ENCODE results near the gene SOX11. TPM values are rescaled to one million over a fixed set of nuclear protein-coding genes. Genes with fewer than 3 reads are reported as not detected.
"Not testable (repeated sequence)": the region's sequence is repeated elsewhere in the genome, so short reads cannot be mapped to it uniquely, and the experiment has no call there.

Gene SOX11
- total RNA-seq (not detected), total RNA-seq (0 to 0.17 (median 0) reads per million in 29 experiments)
- 0.04 TPM for total RNA-seq (2013)

DNA sequence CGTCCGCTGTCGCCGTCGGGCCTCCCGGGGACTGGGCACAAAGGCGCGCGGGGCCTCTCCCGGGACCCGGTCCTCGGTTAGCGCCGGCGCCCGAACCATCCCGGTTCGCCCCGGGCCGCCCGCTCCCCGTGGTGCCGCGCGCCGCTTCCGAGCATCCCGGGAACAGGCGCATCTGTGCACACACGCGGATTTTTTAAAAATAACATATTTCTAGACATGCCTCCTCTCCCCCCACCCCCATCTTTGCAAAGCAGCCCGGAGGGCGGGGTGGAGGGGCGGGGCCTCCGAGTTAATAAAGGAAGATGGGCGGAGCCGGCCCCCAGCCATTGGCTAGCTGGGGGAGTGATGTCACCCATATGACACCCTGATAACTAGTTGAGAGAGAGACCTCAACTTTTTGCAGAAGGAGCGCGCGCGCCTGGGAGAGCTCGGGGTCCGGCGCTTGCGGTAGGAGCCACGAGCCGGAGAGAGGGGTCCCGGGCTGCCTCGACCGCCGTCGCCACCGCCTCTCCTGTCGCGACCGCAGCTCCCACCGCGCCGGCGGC, at the start of gene SOX11:
Gene SOX11 (plus strand): TSS at position 400 of the 545 bp plus-strand sequence. CDS start 338 bp downstream, outside the sequence.
- Mint-ChIP-seq H3K4me3 (peak within 1 kb of the TSS in 1 of 3 donors; percentile 71), H3K27me3 (peaks cover 39 to 49% of the 10 kb centered on the region in 2 donors), H3K36me3 (no peaks in the 10 kb centered on the region), H3K27ac (no peak within 1 kb of the TSS), H3K4me1 (peaks cover 11 to 20% (median 12%) of the 10 kb centered on the region in 3 donors), H3K9me3 (peaks cover 0 to 4% (median 0%) of the 10 kb centered on the region in 3 donors)
- Histone ChIP-seq H3K27me3 (replicated peaks in 1 of 2; ENCODE audit: control insufficient read depth in 2 of 2, extremely low read depth in 1 of 2, insufficient read depth in 2 of 2, low read length in 1 of 2) (peaks cover 11 to 37% of the 10 kb centered on the region in 2 experiments), H3K4me1 (ENCODE audit: control insufficient read depth in 1 of 2, extremely low read depth in 1 of 2, insufficient read depth in 2 of 2, low read length in 2 of 2) (peaks cover 0 to 6% of the 10 kb centered on the region in 2 experiments), H3K9me3 (no peaks in the 10 kb centered on the region), H3K36me3 (ENCODE audit: control insufficient read depth in 2 of 2, extremely low read depth in 1 of 2, insufficient read depth in 1 of 2, low read length in 1 of 2) (no peaks in the 10 kb centered on the region), H3K4me3 (ENCODE audit: control insufficient read depth in 1 of 2, extremely low read depth in 1 of 2, low read length in 1 of 2) (peak within 1 kb of the TSS in 1 of 2 donors; percentile 38), H3K27ac (ENCODE audit: low read length) (no peak within 1 kb of the TSS)
- DNase-seq, result no peak
- 8% methylated on average over 34 of the region's 60 CpGs for WGBS (ENCODE audit: insufficient coverage)
- POLR2A ChIA-PET, result no interaction called here
- no peak for ATAC-seq (replicated peaks in 1 of 4)
- CTCF ChIA-PET, result no interaction called here

- H3K4me1 Mint-ChIP-seq; H3K36me3 Mint-ChIP-seq; H3K4me3 ChIP-seq (ENCODE audit: control insufficient read depth in 1 of 2, extremely low read depth in 1 of 2, low read length in 1 of 2); POLR2A ChIA-PET; H3K9me3 ChIP-seq; CTCF ChIA-PET; H3K9me3 Mint-ChIP-seq; H3K27me3 Mint-ChIP-seq; DNase-seq; H3K4me1 ChIP-seq (ENCODE audit: control insufficient read depth in 1 of 2, extremely low read depth in 1 of 2, insufficient read depth in 2 of 2, low read length in 2 of 2); H3K27ac Mint-ChIP-seq; ATAC-seq (replicated peaks in 1 of 4); H3K27ac ChIP-seq (ENCODE audit: low read length); H3K4me3 Mint-ChIP-seq; H3K27me3 ChIP-seq (replicated peaks in 1 of 2; ENCODE audit: control insufficient read depth in 2 of 2, extremely low read depth in 1 of 2, insufficient read depth in 2 of 2, low read length in 1 of 2); H3K36me3 ChIP-seq (ENCODE audit: control insufficient read depth in 2 of 2, extremely low read depth in 1 of 2, insufficient read depth in 1 of 2, low read length in 1 of 2): not testable (repeated sequence)
- no CpG with 5 or more reads among the region's 2 CpGs for WGBS (ENCODE audit: insufficient coverage)
Measured at GRCh38 chr2:5652734-5653133, 39.5 kb upstream of the SOX11 start.

- 100% methylated on average over 1 of the region's 4 CpGs for WGBS (ENCODE audit: insufficient coverage)
- not testable (repeated sequence) for H3K9me3 Mint-ChIP-seq, H3K4me3 Mint-ChIP-seq
Measured at GRCh38 chr2:5653756-5654155, 38.4 kb upstream of the SOX11 start.

DNA sequence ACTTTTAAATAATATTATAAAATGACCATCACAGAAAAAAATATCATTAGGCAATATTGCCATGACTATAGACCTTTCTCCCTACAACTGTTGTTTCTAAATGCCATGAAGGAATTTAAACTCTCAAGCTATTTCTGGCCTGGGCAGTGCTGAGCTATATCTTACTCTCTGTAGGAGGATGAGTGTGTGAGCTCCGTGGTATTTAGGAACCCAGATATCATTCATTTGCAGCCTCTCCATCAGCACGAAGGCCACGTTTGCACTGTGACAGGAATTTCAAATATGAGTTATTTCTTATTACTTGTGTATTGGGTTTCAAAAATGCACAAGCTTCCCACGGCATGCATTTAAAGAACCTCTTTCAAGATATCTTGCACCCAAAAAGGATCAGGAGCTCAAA, 35.0 kb upstream of the SOX11 start:
- Mint-ChIP-seq H3K36me3 (no peaks in the 10 kb centered on the region), H3K27ac (no peak overlapping the region), H3K4me1 (no peaks in the 10 kb centered on the region), H3K9me3 (peaks cover 2 to 5% (median 4%) of the 10 kb centered on the region in 3 donors), H3K4me3 (no peak overlapping the region), H3K27me3 (no peaks in the 10 kb centered on the region)
- no peaks in the 10 kb centered on the region for H3K36me3 ChIP-seq (ENCODE audit: control insufficient read depth in 2 of 2, extremely low read depth in 1 of 2, insufficient read depth in 1 of 2, low read length in 1 of 2)
- H3K27me3 ChIP-seq (replicated peaks in 1 of 2; ENCODE audit: control insufficient read depth in 2 of 2, extremely low read depth in 1 of 2, insufficient read depth in 2 of 2, low read length in 1 of 2), result no peaks in the 10 kb centered on the region
- H3K9me3 ChIP-seq, result no peaks in the 10 kb centered on the region
- POLR2A ChIA-PET, result no interaction called here
- DNase-seq, result no peak
- no peak overlapping the region for H3K4me3 ChIP-seq (ENCODE audit: control insufficient read depth in 1 of 2, extremely low read depth in 1 of 2, low read length in 1 of 2)
- WGBS (ENCODE audit: insufficient coverage), result no CpG with 5 or more reads among the region's 4 CpGs
- no peak overlapping the region for H3K27ac ChIP-seq (ENCODE audit: low read length)
- CTCF ChIA-PET, result no interaction called here
- ATAC-seq (replicated peaks in 1 of 4), result no peak
- no peaks in the 10 kb centered on the region for H3K4me1 ChIP-seq (ENCODE audit: control insufficient read depth in 1 of 2, extremely low read depth in 1 of 2, insufficient read depth in 2 of 2, low read length in 2 of 2)

More at GRCh38 chr2:5653756-5654155, 38.4 kb upstream of the SOX11 start:
- POLR2A ChIA-PET; H3K27ac ChIP-seq (ENCODE audit: low read length); H3K4me1 ChIP-seq (ENCODE audit: control insufficient read depth in 1 of 2, extremely low read depth in 1 of 2, insufficient read depth in 2 of 2, low read length in 2 of 2); H3K4me3 ChIP-seq (ENCODE audit: control insufficient read depth in 1 of 2, extremely low read depth in 1 of 2, low read length in 1 of 2); H3K27ac Mint-ChIP-seq; H3K4me1 Mint-ChIP-seq; DNase-seq; ATAC-seq (replicated peaks in 1 of 4); H3K27me3 ChIP-seq (replicated peaks in 1 of 2; ENCODE audit: control insufficient read depth in 2 of 2, extremely low read depth in 1 of 2, insufficient read depth in 2 of 2, low read length in 1 of 2); H3K27me3 Mint-ChIP-seq; H3K9me3 ChIP-seq; CTCF ChIA-PET; H3K36me3 ChIP-seq (ENCODE audit: control insufficient read depth in 2 of 2, extremely low read depth in 1 of 2, insufficient read depth in 1 of 2, low read length in 1 of 2); H3K36me3 Mint-ChIP-seq: not testable (repeated sequence)

DNA sequence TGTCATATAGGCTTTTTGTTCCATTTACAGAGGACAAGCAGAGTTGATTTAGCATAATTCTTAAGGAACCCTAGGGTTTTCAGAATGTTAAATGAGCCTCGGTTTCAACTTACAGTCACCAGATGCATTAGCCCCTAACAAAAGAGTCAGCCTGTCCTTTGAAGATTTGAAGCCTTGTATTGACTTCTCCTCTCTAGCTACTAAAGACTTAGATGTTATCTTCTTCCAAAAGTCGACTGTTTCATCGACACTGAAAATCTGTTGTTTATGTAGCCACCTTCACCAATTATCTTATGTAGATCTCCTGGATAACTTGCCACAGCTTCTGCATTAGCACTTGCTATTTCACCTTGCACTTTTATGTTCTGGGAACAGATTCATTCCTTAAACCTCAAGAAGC, 31.6 kb upstream of the SOX11 start:
- Histone ChIP-seq H3K27me3 (replicated peaks in 1 of 2; ENCODE audit: control insufficient read depth in 2 of 2, extremely low read depth in 1 of 2, insufficient read depth in 2 of 2, low read length in 1 of 2) (no peaks in the 10 kb centered on the region), H3K36me3 (ENCODE audit: control insufficient read depth in 2 of 2, extremely low read depth in 1 of 2, insufficient read depth in 1 of 2, low read length in 1 of 2) (no peaks in the 10 kb centered on the region), H3K27ac (ENCODE audit: low read length) (no peak overlapping the region), H3K4me3 (ENCODE audit: control insufficient read depth in 1 of 2, extremely low read depth in 1 of 2, low read length in 1 of 2) (no peak overlapping the region), H3K9me3 (no peaks in the 10 kb centered on the region), H3K4me1 (ENCODE audit: control insufficient read depth in 1 of 2, extremely low read depth in 1 of 2, insufficient read depth in 2 of 2, low read length in 2 of 2) (no peaks in the 10 kb centered on the region)
- H3K4me3 Mint-ChIP-seq, result no peak overlapping the region
- H3K9me3 Mint-ChIP-seq, result peaks cover 2 to 5% (median 4%) of the 10 kb centered on the region in 3 donors
- POLR2A ChIA-PET, result no interaction called here
- H3K27ac Mint-ChIP-seq, result no peak overlapping the region
- WGBS (ENCODE audit: insufficient coverage), result 83% methylated on average over 2 of the region's 3 CpGs
- peaks cover 0 to 3% of the 10 kb centered on the region in 2 donors for H3K27me3 Mint-ChIP-seq
- CTCF ChIA-PET, result no interaction called here
- H3K4me1 Mint-ChIP-seq, result no peaks in the 10 kb centered on the region
- ATAC-seq (replicated peaks in 1 of 4) (no peak), DNase-seq (no peak)
- H3K36me3 Mint-ChIP-seq, result no peaks in the 10 kb centered on the region

DNA sequence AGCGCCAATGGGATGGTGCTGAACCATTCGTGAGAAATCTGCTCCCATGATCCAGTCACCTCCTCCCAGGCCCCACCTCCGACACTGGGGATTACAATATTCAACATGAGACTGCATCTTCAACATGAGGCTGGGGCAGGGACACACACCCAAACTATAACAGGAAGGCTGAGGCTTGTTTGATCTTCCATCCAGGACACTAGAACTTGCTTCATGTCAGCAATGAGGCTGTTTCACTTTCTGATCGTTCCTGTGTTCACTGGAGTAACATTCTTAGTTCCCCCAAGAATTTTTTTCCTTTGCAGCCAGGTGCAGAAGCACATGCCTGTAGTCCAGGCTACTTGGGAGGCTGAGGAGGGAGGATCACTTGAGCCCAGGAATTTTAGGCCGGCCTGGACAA, 30.8 kb upstream of the SOX11 start:
- peaks cover 0 to 3% of the 10 kb centered on the region in 2 donors for H3K27me3 Mint-ChIP-seq
- Histone ChIP-seq H3K4me3 (ENCODE audit: control insufficient read depth in 1 of 2, extremely low read depth in 1 of 2, low read length in 1 of 2) (no peak overlapping the region), H3K27ac (ENCODE audit: low read length) (no peak overlapping the region), H3K27me3 (replicated peaks in 1 of 2; ENCODE audit: control insufficient read depth in 2 of 2, extremely low read depth in 1 of 2, insufficient read depth in 2 of 2, low read length in 1 of 2) (no peaks in the 10 kb centered on the region), H3K9me3 (no peaks in the 10 kb centered on the region), H3K4me1 (ENCODE audit: control insufficient read depth in 1 of 2, extremely low read depth in 1 of 2, insufficient read depth in 2 of 2, low read length in 2 of 2) (no peaks in the 10 kb centered on the region), H3K36me3 (ENCODE audit: control insufficient read depth in 2 of 2, extremely low read depth in 1 of 2, insufficient read depth in 1 of 2, low read length in 1 of 2) (no peaks in the 10 kb centered on the region)
- ChIA-PET CTCF (no interaction called here), POLR2A (no interaction called here)
- H3K27ac Mint-ChIP-seq, result no peak overlapping the region
- WGBS (ENCODE audit: insufficient coverage), result 78% methylated on average over 3 of the region's 5 CpGs
- H3K36me3 Mint-ChIP-seq, result no peaks in the 10 kb centered on the region
- no peaks in the 10 kb centered on the region for H3K4me1 Mint-ChIP-seq
- DNase-seq (no peak), ATAC-seq (replicated peaks in 1 of 4) (no peak)
- H3K4me3 Mint-ChIP-seq, result no peak overlapping the region
- peaks cover under 1 to 5% (median 2%) of the 10 kb centered on the region in 3 donors for H3K9me3 Mint-ChIP-seq

DNA sequence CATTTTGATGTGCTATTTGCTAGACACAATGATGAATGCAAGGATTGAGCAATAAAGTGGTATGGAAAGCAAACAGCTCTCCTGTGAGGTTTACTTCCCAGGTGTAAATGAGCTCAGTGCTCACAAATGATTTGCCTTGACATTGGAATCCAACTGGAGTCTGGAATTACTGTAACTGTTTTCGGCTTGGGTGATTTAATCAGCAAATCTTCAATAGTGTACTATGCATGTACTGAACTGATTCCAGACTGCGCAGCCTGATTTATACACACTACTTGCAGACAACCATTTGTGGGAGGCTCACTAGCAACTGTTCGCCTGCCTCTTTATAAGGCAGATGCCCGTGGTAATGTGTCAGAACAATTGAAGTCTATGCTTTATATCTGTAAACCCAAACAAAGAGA, 27.9 kb upstream of the SOX11 start:
- H3K27ac Mint-ChIP-seq, result no peak overlapping the region
- H3K4me1 ChIP-seq (ENCODE audit: control insufficient read depth in 1 of 2, extremely low read depth in 1 of 2, insufficient read depth in 2 of 2, low read length in 2 of 2), result no peaks in the 10 kb centered on the region
- H3K27me3 ChIP-seq (replicated peaks in 1 of 2; ENCODE audit: control insufficient read depth in 2 of 2, extremely low read depth in 1 of 2, insufficient read depth in 2 of 2, low read length in 1 of 2), result peaks cover 0 to 4% of the 10 kb centered on the region in 2 experiments
- no peaks in the 10 kb centered on the region for H3K36me3 Mint-ChIP-seq
- H3K4me3 ChIP-seq (ENCODE audit: control insufficient read depth in 1 of 2, extremely low read depth in 1 of 2, low read length in 1 of 2), result no peak overlapping the region
- ATAC-seq (replicated peaks in 1 of 4) (no peak), DNase-seq (no peak)
- WGBS (ENCODE audit: insufficient coverage), result no CpG with 5 or more reads among the region's 4 CpGs
- no peaks in the 10 kb centered on the region for H3K36me3 ChIP-seq (ENCODE audit: control insufficient read depth in 2 of 2, extremely low read depth in 1 of 2, insufficient read depth in 1 of 2, low read length in 1 of 2)
- CTCF ChIA-PET, result no interaction called here
- H3K9me3 Mint-ChIP-seq, result no peaks in the 10 kb centered on the region
- H3K4me3 Mint-ChIP-seq, result no peak overlapping the region
- H3K27ac ChIP-seq (ENCODE audit: low read length), result no peak overlapping the region
- POLR2A ChIA-PET, result no interaction called here
- peaks cover 0 to 3% of the 10 kb centered on the region in 2 donors for H3K27me3 Mint-ChIP-seq
- no peaks in the 10 kb centered on the region for H3K9me3 ChIP-seq
- H3K4me1 Mint-ChIP-seq, result no peaks in the 10 kb centered on the region

Data from T-cell (primary cell).